ENCODE data around the gene PLBD1. TPM values are rescaled to one million over a fixed set of nuclear protein-coding genes. Genes with fewer than 3 reads are reported as not detected.

Gene PLBD1
- total RNA-seq, 1 experiment from 2014 or later, result not detected

GRCh38 chr12:14564336-14564959 lies 3.2 kb downstream of the PLBD1 start:
- DNase-seq (ENCODE audit: low spot score), result no peak

GRCh38 chr12:14563046-14563445 lies 4.6 kb downstream of the PLBD1 start:
- no peak for DNase-seq (ENCODE audit: low spot score)

- no peak for DNase-seq (ENCODE audit: low spot score)
These were observed 5.4 kb downstream of the PLBD1 start for GRCh38 chr12:14562279-14562678.

GRCh38 chr12:14561677-14562238 lies 5.9 kb downstream of the PLBD1 start:
- no peak for DNase-seq (ENCODE audit: low spot score)

- no peak for DNase-seq (ENCODE audit: low spot score)
These were observed 6.6 kb downstream of the PLBD1 start for GRCh38 chr12:14560904-14561574.

- no peak for DNase-seq (ENCODE audit: low spot score)
These were observed 9.2 kb downstream of the PLBD1 start for GRCh38 chr12:14558473-14558959.

- no peak for DNase-seq (ENCODE audit: low spot score)
These were observed 9.7 kb downstream of the PLBD1 start for GRCh38 chr12:14557966-14558365.

GRCh38 chr12:14554281-14555007 lies 13.2 kb downstream of the PLBD1 start:
- DNase-seq (ENCODE audit: low spot score), result no peak

- no peak for DNase-seq (ENCODE audit: low spot score)
These were observed 19.1 kb downstream of the PLBD1 start for GRCh38 chr12:14548609-14549008.

- no peak for DNase-seq (ENCODE audit: low spot score)
These were observed 20.1 kb downstream of the PLBD1 start for GRCh38 chr12:14547571-14547970.

GRCh38 chr12:14545144-14546124 lies 22.2 kb downstream of the PLBD1 start:
- no peak for DNase-seq (ENCODE audit: low spot score)

- DNase-seq (ENCODE audit: low spot score), result no peak
These were observed 26.8 kb downstream of the PLBD1 start for GRCh38 chr12:14540801-14541462.

- no peak for DNase-seq (ENCODE audit: low spot score)
These were observed 30.6 kb downstream of the PLBD1 start for GRCh38 chr12:14537088-14537487.

- DNase-seq (ENCODE audit: low spot score), result no peak
These were observed 35.5 kb downstream of the PLBD1 start for GRCh38 chr12:14532152-14532551.

- DNase-seq (ENCODE audit: low spot score), result no peak
These were observed 41.7 kb downstream of the PLBD1 start for GRCh38 chr12:14525964-14526363.

GRCh38 chr12:14521822-14522221 lies 45.9 kb downstream of the PLBD1 start:
- no peak for DNase-seq (ENCODE audit: low spot score)

- DNase-seq (ENCODE audit: low spot score), result no peak
These were observed 52.7 kb downstream of the PLBD1 start for GRCh38 chr12:14514946-14515345.

GRCh38 chr12:14514154-14514842 lies 53.4 kb downstream of the PLBD1 start:
- no peak for DNase-seq (ENCODE audit: low spot score)

- DNase-seq (ENCODE audit: low spot score), result no peak
These were observed 57.1 kb downstream of the PLBD1 start for GRCh38 chr12:14510574-14510973.

Measured in A172 (cell line).